Measurements from ENCODE around the gene B4GALT7.

B4GALT7 gene

GRCh38 chr5:177595026-177595585 lies 4.8 kb upstream of the B4GALT7 start:
- peaks cover 38% of the 10 kb centered on the region for H3K36me3 ChIP-seq (ENCODE audit: insufficient read depth, low read length)
- H3K9me3 ChIP-seq (replicated peaks; ENCODE audit: low read length): no peaks in the 10 kb centered on the region
- H3K4me1 ChIP-seq (ENCODE audit: control insufficient read depth, insufficient read depth, low read length): peaks cover 20% of the 10 kb centered on the region
- no peak overlapping the region for H3K9ac ChIP-seq (ENCODE audit: low read depth, low read length)
- H3K4me2 ChIP-seq (ENCODE audit: low read length): no peak overlapping the region
- peaks cover 10% of the 10 kb centered on the region for H3K27me3 ChIP-seq (ENCODE audit: control insufficient read depth, insufficient read depth, low read length)
- no peak overlapping the region for H3K4me3 ChIP-seq (ENCODE audit: low read length)

DNA sequence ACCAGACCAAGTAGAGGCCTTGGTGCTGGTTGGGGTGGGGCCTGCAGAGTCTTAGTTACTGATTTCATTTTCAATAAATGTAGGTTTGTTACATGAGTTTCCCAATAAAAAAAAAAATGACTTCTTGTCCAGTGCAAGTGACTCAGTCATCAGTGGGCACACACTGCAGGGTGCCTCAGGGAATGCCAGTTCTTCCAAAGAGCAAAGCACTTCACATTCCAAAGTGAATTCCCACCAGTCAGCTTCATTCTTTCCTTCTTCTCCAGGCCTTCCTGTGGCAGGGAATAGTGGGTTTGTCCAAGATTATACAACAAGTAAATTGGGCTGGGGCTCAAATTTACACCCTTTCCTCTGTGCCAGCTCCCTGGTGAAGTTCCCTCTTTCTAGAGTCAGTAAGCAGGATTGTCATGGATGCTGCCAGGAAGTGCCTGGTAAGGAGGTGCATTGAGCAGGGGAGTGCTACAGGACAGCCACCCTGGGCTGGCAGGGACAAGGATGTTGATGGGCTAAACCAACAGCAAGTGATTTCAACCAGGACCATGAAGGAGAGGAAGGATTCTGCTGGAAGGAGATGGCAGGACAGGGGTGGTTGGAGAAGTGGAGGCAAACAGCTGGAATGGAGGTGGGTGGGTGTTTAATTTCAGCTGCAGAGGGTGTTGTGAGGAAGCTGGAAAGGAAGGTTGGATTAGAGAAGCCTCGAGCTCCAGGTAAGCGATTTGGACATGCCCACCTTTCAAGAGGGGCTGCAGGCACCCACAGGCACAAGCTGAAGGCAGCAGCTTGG lies 3.7 kb upstream of the B4GALT7 start:
- Histone ChIP-seq H3K4me3 (ENCODE audit: low read length) (no peak overlapping the region), H3K9ac (ENCODE audit: low read depth, low read length) (no peak overlapping the region), H3K36me3 (ENCODE audit: insufficient read depth, low read length) (peaks cover 38% of the 10 kb centered on the region), H3K4me2 (ENCODE audit: low read length) (no peak overlapping the region), H3K27me3 (ENCODE audit: control insufficient read depth, insufficient read depth, low read length) (no peaks in the 10 kb centered on the region), H3K9me3 (replicated peaks; ENCODE audit: low read length) (no peaks in the 10 kb centered on the region), H3K4me1 (ENCODE audit: control insufficient read depth, insufficient read depth, low read length) (peaks cover 25% of the 10 kb centered on the region)

- H3K27me3 ChIP-seq (ENCODE audit: control insufficient read depth, insufficient read depth, low read length): no peaks in the 10 kb centered on the region
These were observed 3.1 kb upstream of the B4GALT7 start for GRCh38 chr5:177596775-177597238.

DNA sequence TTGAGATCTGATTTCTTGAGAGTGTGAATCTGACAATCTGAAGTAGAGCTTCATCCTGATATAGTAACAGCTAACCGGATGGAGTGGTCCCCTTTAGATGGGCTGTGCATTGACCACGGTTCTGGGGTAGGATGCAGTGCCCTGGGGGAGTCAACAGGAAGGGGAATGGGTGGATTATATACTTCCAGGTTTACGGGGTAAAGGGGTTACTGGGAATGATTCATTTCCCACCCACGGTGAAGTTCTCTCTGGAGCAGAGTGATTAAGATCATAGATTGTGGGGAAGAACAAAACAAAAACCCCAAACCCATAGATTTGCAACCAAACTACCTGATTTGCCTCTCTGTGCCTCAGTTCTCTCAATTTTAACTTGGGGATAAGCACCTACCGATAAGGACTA lies 1.5 kb upstream of the B4GALT7 start:
- Histone ChIP-seq H3K4me2 (ENCODE audit: low read length) (peak overlapping the region; percentile 15), H3K27me3 (ENCODE audit: control insufficient read depth, insufficient read depth, low read length) (no peaks in the 10 kb centered on the region), H3K9ac (ENCODE audit: low read depth, low read length) (no peak overlapping the region), H3K4me3 (ENCODE audit: low read length) (no peak overlapping the region), H3K36me3 (ENCODE audit: insufficient read depth, low read length) (peaks cover 34% of the 10 kb centered on the region), H3K9me3 (replicated peaks; ENCODE audit: low read length) (no peaks in the 10 kb centered on the region), H3K4me1 (ENCODE audit: control insufficient read depth, insufficient read depth, low read length) (peaks cover 15% of the 10 kb centered on the region)

More at GRCh38 chr5:177596775-177597238, 3.1 kb upstream of the B4GALT7 start:
- H3K9me3 ChIP-seq (replicated peaks; ENCODE audit: low read length): no peaks in the 10 kb centered on the region
- no peak overlapping the region for H3K4me2 ChIP-seq (ENCODE audit: low read length)
- H3K36me3 ChIP-seq (ENCODE audit: insufficient read depth, low read length): peaks cover 38% of the 10 kb centered on the region
- peaks cover 23% of the 10 kb centered on the region for H3K4me1 ChIP-seq (ENCODE audit: control insufficient read depth, insufficient read depth, low read length)
- H3K4me3 ChIP-seq (ENCODE audit: low read length): no peak overlapping the region
- H3K9ac ChIP-seq (ENCODE audit: low read depth, low read length): no peak overlapping the region

- no peaks in the 10 kb centered on the region for H3K27me3 ChIP-seq (ENCODE audit: control insufficient read depth, insufficient read depth, low read length)
- no peaks in the 10 kb centered on the region for H3K9me3 ChIP-seq (replicated peaks; ENCODE audit: low read length)
- H3K4me1 ChIP-seq (ENCODE audit: control insufficient read depth, insufficient read depth, low read length): peaks cover 15% of the 10 kb centered on the region
- H3K4me2 ChIP-seq (ENCODE audit: low read length): peak overlapping the region; percentile 95
- H3K36me3 ChIP-seq (ENCODE audit: insufficient read depth, low read length): peaks cover 13% of the 10 kb centered on the region
- H3K4me3 ChIP-seq (ENCODE audit: low read length): peak overlapping the region; percentile 79
- peak overlapping the region; percentile 93 for H3K9ac ChIP-seq (ENCODE audit: low read depth, low read length)
These were observed 631 bp downstream of the B4GALT7 start for GRCh38 chr5:177600508-177601018.

DNA sequence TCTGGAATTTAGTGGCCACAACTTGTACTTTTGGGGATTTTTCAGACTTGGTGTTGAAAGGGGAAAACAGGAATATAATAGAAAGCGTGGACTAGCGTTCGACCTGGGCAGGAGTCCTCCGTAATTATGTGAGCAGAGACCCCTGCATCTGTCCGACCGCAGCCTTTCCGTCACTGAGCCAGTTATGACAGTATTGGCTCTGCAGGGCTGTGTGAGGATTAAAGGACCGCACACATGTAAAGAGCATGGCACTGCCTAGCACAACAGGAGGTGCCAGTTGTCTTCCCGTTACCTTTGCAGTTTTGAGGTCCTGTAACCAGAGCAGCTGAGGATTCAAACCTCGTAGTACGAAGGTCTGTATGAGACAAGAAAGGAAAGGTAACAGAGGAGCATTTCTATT lies 1.2 kb downstream of the B4GALT7 start:
- Histone ChIP-seq H3K9ac (ENCODE audit: low read depth, low read length) (peak overlapping the region; percentile 93), H3K4me2 (ENCODE audit: low read length) (peak overlapping the region; percentile 95), H3K4me1 (ENCODE audit: control insufficient read depth, insufficient read depth, low read length) (peaks cover 15% of the 10 kb centered on the region), H3K27me3 (ENCODE audit: control insufficient read depth, insufficient read depth, low read length) (no peaks in the 10 kb centered on the region), H3K36me3 (ENCODE audit: insufficient read depth, low read length) (peaks cover 8% of the 10 kb centered on the region), H3K9me3 (replicated peaks; ENCODE audit: low read length) (no peaks in the 10 kb centered on the region), H3K4me3 (ENCODE audit: low read length) (peak overlapping the region; percentile 79)

- Histone ChIP-seq H3K4me2 (ENCODE audit: low read length) (no peak overlapping the region), H3K4me3 (ENCODE audit: low read length) (no peak overlapping the region), H3K27me3 (ENCODE audit: control insufficient read depth, insufficient read depth, low read length) (no peaks in the 10 kb centered on the region), H3K9ac (ENCODE audit: low read depth, low read length) (no peak overlapping the region), H3K4me1 (ENCODE audit: control insufficient read depth, insufficient read depth, low read length) (peaks cover 15% of the 10 kb centered on the region), H3K9me3 (replicated peaks; ENCODE audit: low read length) (no peaks in the 10 kb centered on the region), H3K36me3 (ENCODE audit: insufficient read depth, low read length) (peaks cover under 1% of the 10 kb centered on the region)
These were observed 1.9 kb downstream of the B4GALT7 start for GRCh38 chr5:177601577-177602457.

- Histone ChIP-seq H3K4me2 (ENCODE audit: low read length) (no peak overlapping the region), H3K27me3 (ENCODE audit: control insufficient read depth, insufficient read depth, low read length) (no peaks in the 10 kb centered on the region), H3K36me3 (ENCODE audit: insufficient read depth, low read length) (no peaks in the 10 kb centered on the region), H3K4me1 (ENCODE audit: control insufficient read depth, insufficient read depth, low read length) (peaks cover 15% of the 10 kb centered on the region), H3K4me3 (ENCODE audit: low read length) (no peak overlapping the region), H3K9me3 (replicated peaks; ENCODE audit: low read length) (no peaks in the 10 kb centered on the region), H3K9ac (ENCODE audit: low read depth, low read length) (no peak overlapping the region)
These were observed 2.5 kb downstream of the B4GALT7 start for GRCh38 chr5:177602458-177602830.

DNA sequence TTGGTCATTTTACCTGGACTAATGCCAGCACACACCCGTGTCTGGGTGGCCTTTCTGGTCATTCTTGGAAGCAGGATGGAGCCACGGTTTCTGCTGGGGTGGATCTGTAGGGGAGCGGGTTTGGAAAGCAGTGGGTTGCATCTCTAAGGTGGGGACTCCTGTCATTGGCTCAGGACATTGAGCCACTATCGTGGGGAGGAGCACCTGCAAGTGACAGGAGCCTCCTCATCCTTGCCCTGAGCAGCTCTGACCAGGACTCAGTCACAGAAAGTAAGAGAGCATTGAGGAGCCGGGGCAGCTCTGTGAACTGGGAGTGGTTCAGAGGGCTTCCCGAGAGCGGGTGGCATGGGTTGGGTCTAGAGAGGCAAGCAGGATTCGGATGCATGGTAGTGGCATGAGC lies 3.7 kb downstream of the B4GALT7 start:
- no peak overlapping the region for H3K4me3 ChIP-seq (ENCODE audit: low read length)
- peaks cover 11% of the 10 kb centered on the region for H3K4me1 ChIP-seq (ENCODE audit: control insufficient read depth, insufficient read depth, low read length)
- peaks cover 4% of the 10 kb centered on the region for H3K36me3 ChIP-seq (ENCODE audit: insufficient read depth, low read length)
- H3K27me3 ChIP-seq (ENCODE audit: control insufficient read depth, insufficient read depth, low read length): no peaks in the 10 kb centered on the region
- H3K4me2 ChIP-seq (ENCODE audit: low read length): no peak overlapping the region
- no peaks in the 10 kb centered on the region for H3K9me3 ChIP-seq (replicated peaks; ENCODE audit: low read length)
- H3K9ac ChIP-seq (ENCODE audit: low read depth, low read length): no peak overlapping the region

GRCh38 chr5:177604116-177604521 lies 4.2 kb downstream of the B4GALT7 start:
- Histone ChIP-seq H3K4me3 (ENCODE audit: low read length) (no peak overlapping the region), H3K36me3 (ENCODE audit: insufficient read depth, low read length) (peaks cover 4% of the 10 kb centered on the region), H3K27me3 (ENCODE audit: control insufficient read depth, insufficient read depth, low read length) (no peaks in the 10 kb centered on the region), H3K4me2 (ENCODE audit: low read length) (no peak overlapping the region), H3K9me3 (replicated peaks; ENCODE audit: low read length) (no peaks in the 10 kb centered on the region), H3K9ac (ENCODE audit: low read depth, low read length) (no peak overlapping the region), H3K4me1 (ENCODE audit: control insufficient read depth, insufficient read depth, low read length) (peaks cover 8% of the 10 kb centered on the region)

DNA sequence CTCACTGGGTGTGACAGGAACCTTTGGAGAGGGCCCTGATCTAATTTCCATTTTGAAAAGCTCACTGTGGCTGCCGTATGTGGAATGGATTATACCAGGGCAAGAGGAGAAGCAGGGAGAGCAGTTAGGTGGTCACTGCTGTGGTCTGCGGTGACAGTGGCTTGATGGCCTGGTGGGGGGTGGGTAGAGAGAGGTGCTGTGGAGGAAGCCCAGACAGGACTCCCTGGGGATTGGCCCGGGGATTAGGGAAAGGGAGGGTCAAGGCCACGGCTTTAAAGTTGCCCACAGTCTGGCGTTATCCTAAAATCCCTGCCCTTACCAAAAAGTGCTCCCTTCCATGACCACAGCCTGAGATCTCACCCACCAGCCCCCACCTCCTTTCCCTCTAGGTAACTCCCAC lies 4.7 kb downstream of the B4GALT7 start:
- no peak overlapping the region for H3K9ac ChIP-seq (ENCODE audit: low read depth, low read length)
- peaks cover 7% of the 10 kb centered on the region for H3K36me3 ChIP-seq (ENCODE audit: insufficient read depth, low read length)
- no peak overlapping the region for H3K4me3 ChIP-seq (ENCODE audit: low read length)
- H3K4me1 ChIP-seq (ENCODE audit: control insufficient read depth, insufficient read depth, low read length): peaks cover 7% of the 10 kb centered on the region
- no peak overlapping the region for H3K4me2 ChIP-seq (ENCODE audit: low read length)
- H3K9me3 ChIP-seq (replicated peaks; ENCODE audit: low read length): no peaks in the 10 kb centered on the region
- no peaks in the 10 kb centered on the region for H3K27me3 ChIP-seq (ENCODE audit: control insufficient read depth, insufficient read depth, low read length)

All from skeletal muscle satellite cell (primary cell).